Measurements from ENCODE around the gene SARS2. TPM values are rescaled to one million over a fixed set of nuclear protein-coding genes. Genes with fewer than 3 reads are reported as not detected.

Gene SARS2
- total and polyA plus RNA-seq, 4 experiments from 2014 or later: 9.6 to 20.2 (median 15.5) TPM

DNA sequence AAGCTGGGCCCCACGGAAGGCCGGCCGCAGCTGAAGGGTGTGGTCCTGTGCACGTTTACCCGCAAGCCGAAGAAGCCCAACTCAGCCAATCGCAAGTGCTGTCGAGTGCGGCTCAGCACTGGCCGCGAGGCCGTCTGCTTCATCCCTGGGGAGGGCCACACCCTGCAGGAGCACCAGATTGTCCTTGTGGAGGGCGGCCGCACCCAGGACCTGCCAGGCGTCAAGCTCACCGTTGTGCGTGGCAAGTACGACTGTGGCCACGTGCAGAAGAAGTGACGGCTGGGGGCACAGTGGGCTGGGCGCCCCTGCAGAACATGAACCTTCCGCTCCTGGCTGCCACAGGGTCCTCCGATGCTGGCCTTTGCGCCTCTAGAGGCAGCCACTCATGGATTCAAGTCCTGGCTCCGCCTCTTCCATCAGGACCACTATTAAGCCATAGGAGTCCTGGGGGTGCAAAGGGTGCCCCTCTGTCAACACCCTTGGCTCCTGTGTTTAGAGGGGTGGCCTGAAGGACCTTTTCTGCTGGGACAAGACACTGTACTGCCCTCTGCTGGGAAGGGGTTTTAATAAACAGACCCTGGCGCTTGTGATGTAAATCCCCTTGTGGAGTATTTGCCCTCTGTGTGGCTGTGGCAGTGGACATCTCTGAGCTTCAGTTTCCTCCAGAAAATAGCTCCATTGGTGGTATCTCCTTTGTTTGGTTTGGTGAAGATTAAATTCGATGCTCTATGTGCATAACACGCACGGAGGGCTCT lies 2.0 kb upstream of the SARS2 start:
- Mint-ChIP-seq H3K36me3 (peaks cover 24 to 29% of the 10 kb centered on the region in 2 donors), H3K27ac (peak overlapping the region in 3 of 7 donors; percentile 56 to 75 (median 65)), H3K4me1 (peaks cover 13 to 57% (median 32%) of the 10 kb centered on the region in 4 donors), H3K27me3 (no peaks in the 10 kb centered on the region), H3K9me3 (peaks cover 0 to 11% (median 4%) of the 10 kb centered on the region in 8 donors), H3K4me3 (peak overlapping the region in 6 of 8 donors; percentile 30 to 62 (median 58))
- POLR2A ChIA-PET (ENCODE audit: partially characterized antibody): interaction anchor here (2.5 kb wide), 1 partner anchor 388 kb away, joined by 7 read pairs; no protein-coding TSS in a partner anchor
- CTCF ChIA-PET (ENCODE audit: partially characterized antibody): interaction anchor here (0.6 to 4.2 kb wide), 8 partner anchors 11 to 688 kb away, joined by 3 to 47 read pairs (median 3); partner anchors contain the start of genes FAM98C and MAP4K1
- no peaks in the 10 kb centered on the region for H3K27me3 ChIP-seq (ENCODE audit: insufficient read depth, low read length)
- H3K9me3 ChIP-seq (ENCODE audit: control insufficient read depth in 1 of 2, low read length in 2 of 2): no peaks in the 10 kb centered on the region
- intact Hi-C loops (cut with micrococcal nuclease): loop anchor here (5.0 kb wide), 1 partner anchor 1025 kb away; the partner anchor contains the start of genes SIPA1L3 and WDR87
- H3K4me3 ChIP-seq (ENCODE audit: low read length in 2 of 2): no peak overlapping the region
- peak in 3 of 5 donors; percentile 23 to 43 (median 34) for DNase-seq
- H3K4me1 ChIP-seq (ENCODE audit: insufficient read depth, low read length): peaks cover 40% of the 10 kb centered on the region
- no peak overlapping the region for H3K27ac ChIP-seq (ENCODE audit: low read depth, low read length)
- H3K36me3 ChIP-seq (ENCODE audit: insufficient read depth, low read length): peaks cover 15% of the 10 kb centered on the region

DNA sequence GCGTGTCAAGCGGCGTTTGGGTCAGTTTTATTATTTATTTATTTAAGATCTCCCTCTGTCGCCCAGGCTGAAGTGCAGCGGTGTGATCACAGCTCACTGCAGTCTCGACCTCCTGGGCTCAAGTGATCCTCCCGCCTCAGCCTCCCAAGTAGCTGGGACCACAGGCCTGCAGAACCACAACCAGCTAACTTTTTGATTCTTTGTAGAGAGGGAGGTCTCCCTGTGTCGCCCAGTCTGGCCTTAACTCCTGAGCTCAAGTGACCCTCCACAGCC lies 894 bp upstream of the SARS2 start:
- no peaks in the 10 kb centered on the region for H3K27me3 ChIP-seq (ENCODE audit: insufficient read depth, low read length)
- no peak for DNase-seq
- CTCF ChIA-PET (ENCODE audit: partially characterized antibody): interaction anchor here (0.9 to 4.3 kb wide), 9 partner anchors 9 to 531 kb away, joined by 3 to 47 read pairs (median 12); partner anchors contain the start of gene FAM98C
- POLR2A ChIA-PET (ENCODE audit: partially characterized antibody): interaction anchor here (1.3 to 3.0 kb wide), 12 partner anchors 31 to 557 kb away, joined by 6 to 28 read pairs (median 12); partner anchors contain the start of genes EIF3K, FAM98C, NFKBIB and PSMD8
- H3K27ac ChIP-seq (ENCODE audit: low read depth, low read length): peak overlapping the region; percentile 93
- Mint-ChIP-seq H3K9me3 (peaks cover 0 to 11% (median 4%) of the 10 kb centered on the region in 8 donors), H3K4me1 (peaks cover 13 to 57% (median 32%) of the 10 kb centered on the region in 4 donors), H3K36me3 (peaks cover 24 to 29% of the 10 kb centered on the region in 2 donors), H3K27ac (peak overlapping the region; percentile 98 to 100 (median 100)), H3K4me3 (peak overlapping the region; percentile 94 to 99 (median 98)), H3K27me3 (no peaks in the 10 kb centered on the region)
- H3K36me3 ChIP-seq (ENCODE audit: insufficient read depth, low read length): peaks cover 15% of the 10 kb centered on the region
- H3K9me3 ChIP-seq (ENCODE audit: control insufficient read depth in 1 of 2, low read length in 2 of 2): no peaks in the 10 kb centered on the region
- peaks cover 40% of the 10 kb centered on the region for H3K4me1 ChIP-seq (ENCODE audit: insufficient read depth, low read length)
- intact Hi-C loops (cut with micrococcal nuclease): loop anchor here (1.0 to 5.0 kb wide), 2 partner anchors 18 to 1024 kb away; partner anchors contain the start of genes SIPA1L3 and WDR87
- H3K4me3 ChIP-seq (ENCODE audit: low read length in 2 of 2): peak overlapping the region; percentile 85 to 87

DNA sequence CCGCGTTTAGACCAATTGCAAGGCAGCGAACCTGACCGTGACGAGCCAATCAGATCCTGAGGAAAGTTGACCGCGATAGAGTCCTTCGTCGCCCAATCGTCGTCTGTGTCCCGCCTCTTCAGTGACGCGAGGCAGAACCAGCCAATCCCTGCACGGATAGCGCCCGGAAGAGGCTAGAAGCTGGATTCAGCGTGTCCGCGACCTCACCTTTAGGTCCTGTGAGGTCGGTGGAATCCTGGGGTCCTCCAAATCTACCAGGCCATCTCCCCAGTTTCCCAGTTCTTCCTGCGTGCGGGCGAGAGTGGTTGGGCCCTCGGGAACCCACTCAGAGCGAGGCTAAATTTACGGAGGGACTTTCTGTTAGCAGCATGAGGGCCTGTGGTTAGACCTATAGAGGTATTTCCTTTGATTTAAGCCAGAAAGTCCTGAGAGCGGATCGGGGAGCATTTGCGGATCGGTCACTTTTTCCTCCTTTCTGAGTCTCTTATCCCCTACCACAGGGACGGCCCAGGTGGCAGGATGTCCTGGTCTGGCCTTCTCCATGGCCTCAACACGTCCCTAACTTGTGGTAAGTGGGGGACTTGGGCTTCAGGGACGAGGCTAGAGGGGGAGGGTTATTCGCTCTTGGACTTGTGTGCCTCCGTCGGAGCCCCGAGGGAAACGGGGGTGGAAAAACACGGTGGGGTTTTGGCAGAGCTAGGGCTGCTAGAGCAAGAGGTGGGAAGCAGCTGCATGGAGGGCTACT lies 385 bp upstream of the SARS2 start, which contains the start of gene MRPS12:
MRPS12 (plus strand) TSS at position 169 of the 745 bp plus-strand sequence; CDS start at position 520, 351 bp downstream.
- DNase-seq: peak in 4 of 5 donors; percentile 98 to 99 (median 99)
- no peaks in the 10 kb centered on the region for H3K9me3 ChIP-seq (ENCODE audit: control insufficient read depth in 1 of 2, low read length in 2 of 2)
- peak within 1 kb of the TSS; percentile 93 for H3K27ac ChIP-seq (ENCODE audit: low read depth, low read length)
- H3K27me3 ChIP-seq (ENCODE audit: insufficient read depth, low read length): no peaks in the 10 kb centered on the region
- peak within 1 kb of the TSS; percentile 94 to 99 (median 98) for H3K4me3 Mint-ChIP-seq
- peaks cover 13 to 57% (median 32%) of the 10 kb centered on the region in 4 donors for H3K4me1 Mint-ChIP-seq
- peak within 1 kb of the TSS; percentile 98 to 100 (median 100) for H3K27ac Mint-ChIP-seq
- H3K4me1 ChIP-seq (ENCODE audit: insufficient read depth, low read length): peaks cover 40% of the 10 kb centered on the region
- no peaks in the 10 kb centered on the region for H3K27me3 Mint-ChIP-seq
- ChIA-PET CTCF (ENCODE audit: partially characterized antibody) (interaction anchor here (0.7 to 4.3 kb wide), 42 partner anchors 9 to 557 kb away, joined by 3 to 47 read pairs (median 6); partner anchors contain the start of genes ACTN4, ECH1, EIF3K and FAM98C), POLR2A (ENCODE audit: partially characterized antibody) (interaction anchor here (0.7 to 3.0 kb wide), 22 partner anchors 31 to 557 kb away, joined by 3 to 28 read pairs (median 8); partner anchors contain the start of genes CAPN12, ECH1, EIF3K and FAM98C)
- intact Hi-C loops (cut with micrococcal nuclease): loop anchor here (1.0 to 5.0 kb wide), 11 partner anchors 18 to 1024 kb away; partner anchors contain the start of genes FAM98C, NFKBIB, SIPA1L3 and SIRT2
- H3K4me3 ChIP-seq (ENCODE audit: low read length in 2 of 2): peak within 1 kb of the TSS; percentile 85 to 87
- H3K9me3 Mint-ChIP-seq: peaks cover 0 to 11% (median 4%) of the 10 kb centered on the region in 8 donors
- peaks cover 15% of the 10 kb centered on the region for H3K36me3 ChIP-seq (ENCODE audit: insufficient read depth, low read length)
- peaks cover 24 to 28% of the 10 kb centered on the region in 2 donors for H3K36me3 Mint-ChIP-seq

GRCh38 chr19:38928391-38929001 lies 2.1 kb downstream of the SARS2 start:
- Histone ChIP-seq H3K4me1 (ENCODE audit: insufficient read depth, low read length) (peaks cover 40% of the 10 kb centered on the region), H3K27ac (ENCODE audit: low read depth, low read length) (no peak overlapping the region), H3K9me3 (ENCODE audit: control insufficient read depth in 1 of 2, low read length in 2 of 2) (no peaks in the 10 kb centered on the region), H3K36me3 (ENCODE audit: insufficient read depth, low read length) (peaks cover 22% of the 10 kb centered on the region), H3K4me3 (ENCODE audit: low read length in 2 of 2) (no peak overlapping the region), H3K27me3 (ENCODE audit: insufficient read depth, low read length) (no peaks in the 10 kb centered on the region)
- peak overlapping the region in 4 of 8 donors; percentile 22 to 50 (median 34) for H3K4me3 Mint-ChIP-seq
- peaks cover 20 to 26% of the 10 kb centered on the region in 2 donors for H3K36me3 Mint-ChIP-seq
- no peak for DNase-seq
- H3K27me3 Mint-ChIP-seq: no peaks in the 10 kb centered on the region
- H3K9me3 Mint-ChIP-seq: peaks cover 0 to 5% (median 0%) of the 10 kb centered on the region in 8 donors
- peaks cover 13 to 50% (median 35%) of the 10 kb centered on the region in 4 donors for H3K4me1 Mint-ChIP-seq
- POLR2A ChIA-PET (ENCODE audit: partially characterized antibody): no interaction called here
- peak overlapping the region in 6 of 7 donors; percentile 22 to 99 (median 78) for H3K27ac Mint-ChIP-seq
- CTCF ChIA-PET (ENCODE audit: partially characterized antibody): interaction anchor here (1.1 to 4.3 kb wide), 12 partner anchors 27 to 554 kb away, joined by 6 to 47 read pairs (median 12); partner anchors contain the start of genes EIF3K, FAM98C, MAP4K1 and NFKBIB
- intact Hi-C loops (cut with micrococcal nuclease): no loop called here

GRCh38 chr19:38924388-38924787 lies 6.2 kb downstream of the SARS2 start:
- H3K27me3 ChIP-seq (ENCODE audit: insufficient read depth, low read length): no peaks in the 10 kb centered on the region
- H3K4me3 Mint-ChIP-seq: no peak overlapping the region
- no peaks in the 10 kb centered on the region for H3K27me3 Mint-ChIP-seq
- no peak overlapping the region for H3K27ac ChIP-seq (ENCODE audit: low read depth, low read length)
- peaks cover 9% of the 10 kb centered on the region for H3K36me3 ChIP-seq (ENCODE audit: insufficient read depth, low read length)
- H3K4me1 ChIP-seq (ENCODE audit: insufficient read depth, low read length): peaks cover 14% of the 10 kb centered on the region
- peak overlapping the region in 2 of 7 donors; percentile 29 to 82 for H3K27ac Mint-ChIP-seq
- H3K9me3 Mint-ChIP-seq: no peaks in the 10 kb centered on the region
- CTCF ChIA-PET (ENCODE audit: partially characterized antibody): no interaction called here
- H3K36me3 Mint-ChIP-seq: peaks cover 15 to 21% of the 10 kb centered on the region in 2 donors
- peaks cover 3 to 20% (median 12%) of the 10 kb centered on the region in 4 donors for H3K4me1 Mint-ChIP-seq
- no peaks in the 10 kb centered on the region for H3K9me3 ChIP-seq (ENCODE audit: control insufficient read depth in 1 of 2, low read length in 2 of 2)
- intact Hi-C loops (cut with micrococcal nuclease): no loop called here
- H3K4me3 ChIP-seq (ENCODE audit: low read length in 2 of 2): no peak overlapping the region
- POLR2A ChIA-PET (ENCODE audit: partially characterized antibody): interaction anchor here (1.0 kb wide), 1 partner anchor 24 kb away, joined by 3 read pairs; no protein-coding TSS in a partner anchor
- DNase-seq: peak in 1 of 5 donors; percentile 24

DNA sequence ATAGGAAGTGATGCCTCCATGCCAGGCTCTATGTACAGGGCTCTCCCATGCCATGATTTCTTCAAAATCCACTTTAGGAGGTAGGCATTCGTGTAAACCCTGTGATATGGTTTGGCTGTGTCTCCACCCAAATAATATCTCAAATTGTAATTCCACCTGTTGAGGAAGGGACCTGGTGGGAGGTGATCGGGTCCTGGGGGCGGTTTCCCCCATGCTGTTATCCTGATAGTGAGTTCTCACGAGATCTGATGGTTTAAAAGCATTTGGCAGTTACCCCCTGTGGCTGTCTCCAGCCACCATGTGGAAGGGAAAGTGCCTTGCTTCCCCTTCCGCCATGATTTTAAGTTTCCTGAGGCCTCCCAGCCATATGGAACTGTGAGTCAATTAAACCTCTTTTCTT lies 8.1 kb downstream of the SARS2 start:
- peaks cover 0 to 6% (median 0%) of the 10 kb centered on the region in 4 donors for H3K4me1 Mint-ChIP-seq
- POLR2A ChIA-PET (ENCODE audit: partially characterized antibody): no interaction called here

More for the DNA sequence above, 8.1 kb downstream of the SARS2 start:
- H3K27me3 Mint-ChIP-seq: no peaks in the 10 kb centered on the region
- CTCF ChIA-PET (ENCODE audit: partially characterized antibody): no interaction called here
- H3K36me3 Mint-ChIP-seq: peaks cover 12 to 23% of the 10 kb centered on the region in 2 donors
- H3K4me3 Mint-ChIP-seq: no peak overlapping the region
- intact Hi-C loops (cut with micrococcal nuclease): no loop called here
- H3K4me1 ChIP-seq (ENCODE audit: insufficient read depth, low read length): no peaks in the 10 kb centered on the region
- peak overlapping the region in 1 of 7 donors; percentile 47 for H3K27ac Mint-ChIP-seq
- H3K27ac ChIP-seq (ENCODE audit: low read depth, low read length): no peak overlapping the region
- H3K9me3 Mint-ChIP-seq: no peaks in the 10 kb centered on the region
- H3K9me3 ChIP-seq (ENCODE audit: control insufficient read depth in 1 of 2, low read length in 2 of 2): no peaks in the 10 kb centered on the region
- no peak for DNase-seq
- H3K27me3 ChIP-seq (ENCODE audit: insufficient read depth, low read length): no peaks in the 10 kb centered on the region
- H3K36me3 ChIP-seq (ENCODE audit: insufficient read depth, low read length): peaks cover 9% of the 10 kb centered on the region
- H3K4me3 ChIP-seq (ENCODE audit: low read length in 2 of 2): no peak overlapping the region

Data from CD4-positive, alpha-beta memory T cell (primary cell).